Activated T-cell treated with anti-CD3 and anti-CD28 coated beads for 4 hours (primary cell): ENCODE data around the gene AGAP1.
"Not testable (repeated sequence)": the region's sequence is repeated elsewhere in the genome, so short reads cannot be mapped to it uniquely, and the experiment has no call there.

Experiments used
- DNase-seq: peaks from one replicate; pipeline ENCODE4 v3.0.0-alpha.2; 2020

AGAP1 gene

GRCh38 chr2:236120829-236121228, 627.0 kb downstream of the AGAP1 start:
- no peak for DNase-seq

- no peak for DNase-seq
These were observed 627.7 kb downstream of the AGAP1 start for GRCh38 chr2:236121546-236121945.

- no peak for DNase-seq
These were observed 628.4 kb downstream of the AGAP1 start for GRCh38 chr2:236122236-236122635.

- no peak for DNase-seq
These were observed 629.9 kb downstream of the AGAP1 start for GRCh38 chr2:236123716-236124115.

- DNase-seq, result no peak
These were observed 630.5 kb downstream of the AGAP1 start for GRCh38 chr2:236124182-236124893.

GRCh38 chr2:236125541-236125940, 631.7 kb downstream of the AGAP1 start:
- no peak for DNase-seq

- no peak for DNase-seq
These were observed 633.2 kb downstream of the AGAP1 start for GRCh38 chr2:236127010-236127409.

GRCh38 chr2:236128321-236128720, 634.5 kb downstream of the AGAP1 start:
- DNase-seq, result no peak

- no peak for DNase-seq
These were observed 636.1 kb downstream of the AGAP1 start for GRCh38 chr2:236129935-236130334.

GRCh38 chr2:236130349-236130998, 636.6 kb downstream of the AGAP1 start:
- no peak for DNase-seq

GRCh38 chr2:236131073-236131692, 637.3 kb downstream of the AGAP1 start:
- DNase-seq, result no peak

GRCh38 chr2:236133410-236134012, 639.7 kb downstream of the AGAP1 start:
- DNase-seq, result no peak

GRCh38 chr2:236136538-236136937, 642.7 kb downstream of the AGAP1 start:
- DNase-seq, result no peak

GRCh38 chr2:236137066-236137465, 643.2 kb downstream of the AGAP1 start:
- no peak for DNase-seq

GRCh38 chr2:236141616-236142015, 647.8 kb downstream of the AGAP1 start:
- not testable (repeated sequence) for DNase-seq

GRCh38 chr2:236143811-236144210, 650.0 kb downstream of the AGAP1 start:
- DNase-seq, result no peak

- no peak for DNase-seq
These were observed 652.6 kb downstream of the AGAP1 start for GRCh38 chr2:236146436-236146835.

GRCh38 chr2:236155406-236155805, 661.6 kb downstream of the AGAP1 start:
- no peak for DNase-seq

- DNase-seq, result no peak
These were observed 662.4 kb downstream of the AGAP1 start for GRCh38 chr2:236156095-236156859.

- DNase-seq, result no peak
These were observed 663.0 kb downstream of the AGAP1 start for GRCh38 chr2:236156860-236157194.

- no peak for DNase-seq
These were observed 663.5 kb downstream of the AGAP1 start for GRCh38 chr2:236157366-236157765.

GRCh38 chr2:236157815-236158498, 664.1 kb downstream of the AGAP1 start:
- DNase-seq, result no peak
